Nephron (organoid): ENCODE data around the gene AIRE.

Source experiments
- H3K27ac Mint-ChIP-seq, 3 experiments: 2 replicates each; pipeline ENCODE4 v1.8.0; 2020; ENCODE audit warnings: mixed read lengths in 3 of 3, mild to moderate bottlenecking in 2 of 3, moderate library complexity in 1 of 3
- H3K27me3 Mint-ChIP-seq: 2 replicates; pipeline ENCODE4 v1.8.0; 2021; ENCODE audit warnings: low read depth, mild to moderate bottlenecking, moderate library complexity, mixed read lengths
- H3K36me3 Mint-ChIP-seq: 2 replicates; pipeline ENCODE4 v1.8.0; 2020; ENCODE audit warnings: low read depth, mixed read lengths
- H3K4me1 Mint-ChIP-seq: 2 replicates; pipeline ENCODE4 v1.8.0; 2020; ENCODE audit warnings: mixed read lengths
- H3K4me3 Mint-ChIP-seq, 3 experiments: 2 replicates each; pipeline ENCODE4 v1.8.0; 2020; ENCODE audit warnings: mild to moderate bottlenecking in 3 of 3, mixed read lengths in 3 of 3, moderate library complexity in 2 of 3
- H3K9me3 Mint-ChIP-seq: 2 replicates; pipeline ENCODE4 v1.8.0; 2020; ENCODE audit warnings: mixed read lengths
- TF ChIP-seq, protein P1 (sequence below), 3 experiments: fragments of 200-600 bp; sonication (generic); IDR thresholded peaks; one replicate each; pipeline ENCODE4 v1.5.0; 2021; ENCODE audit warnings: antibody characterized with exemption in 3 of 3; ENCODE audit not compliant: unreplicated experiment in 3 of 3

The AIRE gene

DNA sequence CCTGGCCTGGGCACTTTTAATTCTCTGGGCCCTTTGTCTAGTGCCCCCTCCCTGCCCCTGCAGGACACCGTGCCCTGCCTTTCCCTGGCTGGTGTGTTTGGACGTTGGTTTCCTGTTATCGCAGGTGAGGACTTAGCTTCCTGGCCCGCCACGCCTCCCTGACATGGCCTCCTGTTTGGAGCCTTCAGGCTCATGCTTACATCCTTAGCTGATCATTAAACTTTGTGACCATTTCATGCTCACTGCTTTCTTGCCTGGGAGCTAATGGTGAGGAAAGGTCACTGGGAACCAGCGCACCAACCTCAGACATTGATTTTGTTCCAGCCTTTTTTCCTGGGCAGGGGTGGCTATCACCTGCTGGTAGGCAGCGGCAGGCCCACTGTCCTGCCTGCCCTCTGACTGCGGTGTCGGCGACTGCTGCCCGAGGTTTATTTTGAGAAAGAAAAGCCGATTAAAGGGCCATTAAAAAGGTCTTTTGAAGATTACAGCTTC lies 17.9 kb downstream of the AIRE start:
- H3K9me3 Mint-ChIP-seq: no peaks in the 10 kb centered on the region
- H3K4me1 Mint-ChIP-seq: peaks cover 33% of the 10 kb centered on the region
- H3K27me3 Mint-ChIP-seq: no peaks in the 10 kb centered on the region
- no peaks in the 10 kb centered on the region for H3K36me3 Mint-ChIP-seq
- H3K4me3 Mint-ChIP-seq: peak overlapping the region; percentile 81 to 85 (median 82)
- TF ChIP-seq, protein P1, sequence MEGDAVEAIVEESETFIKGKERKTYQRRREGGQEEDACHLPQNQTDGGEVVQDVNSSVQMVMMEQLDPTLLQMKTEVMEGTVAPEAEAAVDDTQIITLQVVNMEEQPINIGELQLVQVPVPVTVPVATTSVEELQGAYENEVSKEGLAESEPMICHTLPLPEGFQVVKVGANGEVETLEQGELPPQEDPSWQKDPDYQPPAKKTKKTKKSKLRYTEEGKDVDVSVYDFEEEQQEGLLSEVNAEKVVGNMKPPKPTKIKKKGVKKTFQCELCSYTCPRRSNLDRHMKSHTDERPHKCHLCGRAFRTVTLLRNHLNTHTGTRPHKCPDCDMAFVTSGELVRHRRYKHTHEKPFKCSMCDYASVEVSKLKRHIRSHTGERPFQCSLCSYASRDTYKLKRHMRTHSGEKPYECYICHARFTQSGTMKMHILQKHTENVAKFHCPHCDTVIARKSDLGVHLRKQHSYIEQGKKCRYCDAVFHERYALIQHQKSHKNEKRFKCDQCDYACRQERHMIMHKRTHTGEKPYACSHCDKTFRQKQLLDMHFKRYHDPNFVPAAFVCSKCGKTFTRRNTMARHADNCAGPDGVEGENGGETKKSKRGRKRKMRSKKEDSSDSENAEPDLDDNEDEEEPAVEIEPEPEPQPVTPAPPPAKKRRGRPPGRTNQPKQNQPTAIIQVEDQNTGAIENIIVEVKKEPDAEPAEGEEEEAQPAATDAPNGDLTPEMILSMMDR (IDR thresholded peaks at IDR 0.05; ENCODE audit: unreplicated experiment in 3 of 3): no peak
- H3K27ac Mint-ChIP-seq: peak overlapping the region; percentile 93 to 99 (median 98)

DNA sequence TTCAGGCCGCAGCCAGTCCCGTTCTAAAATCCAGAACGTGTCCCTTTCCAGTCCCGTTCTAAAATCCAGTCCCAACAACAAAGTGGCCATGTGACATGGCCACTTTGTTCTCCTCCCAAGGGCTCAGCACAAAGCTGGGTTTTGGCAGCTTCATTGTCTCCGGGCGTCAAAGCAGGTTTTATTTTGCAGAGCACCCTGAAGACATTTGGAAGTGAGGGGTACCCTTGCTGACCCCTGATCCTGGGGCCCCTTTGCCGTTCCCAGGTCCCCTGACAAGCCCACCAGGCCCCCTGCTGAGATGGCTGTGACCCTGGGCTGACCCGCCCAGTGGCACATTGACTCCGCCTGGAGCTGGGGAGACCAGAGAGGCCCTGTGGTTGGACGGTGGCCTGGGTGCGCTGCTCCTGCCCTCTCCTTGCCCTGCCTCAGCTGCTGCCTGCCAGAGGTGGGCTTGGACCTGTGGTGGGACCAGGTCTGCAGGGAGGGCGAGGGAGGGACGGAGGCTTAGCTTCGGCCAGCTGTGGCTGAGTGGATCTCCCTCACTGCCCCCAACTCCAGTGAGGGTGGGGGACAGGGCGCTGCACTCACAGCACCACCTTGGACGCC lies 18.4 kb downstream of the AIRE start:
- H3K27ac Mint-ChIP-seq: peak overlapping the region; percentile 93 to 99 (median 98)
- no peaks in the 10 kb centered on the region for H3K36me3 Mint-ChIP-seq
- H3K4me1 Mint-ChIP-seq: peaks cover 32% of the 10 kb centered on the region
- H3K9me3 Mint-ChIP-seq: no peaks in the 10 kb centered on the region
- no peaks in the 10 kb centered on the region for H3K27me3 Mint-ChIP-seq
- H3K4me3 Mint-ChIP-seq: peak overlapping the region in 2 of 3 experiments; percentile 82 to 85
- TF ChIP-seq, protein P1 (IDR thresholded peaks at IDR 0.05; ENCODE audit: unreplicated experiment in 3 of 3): no peak

DNA sequence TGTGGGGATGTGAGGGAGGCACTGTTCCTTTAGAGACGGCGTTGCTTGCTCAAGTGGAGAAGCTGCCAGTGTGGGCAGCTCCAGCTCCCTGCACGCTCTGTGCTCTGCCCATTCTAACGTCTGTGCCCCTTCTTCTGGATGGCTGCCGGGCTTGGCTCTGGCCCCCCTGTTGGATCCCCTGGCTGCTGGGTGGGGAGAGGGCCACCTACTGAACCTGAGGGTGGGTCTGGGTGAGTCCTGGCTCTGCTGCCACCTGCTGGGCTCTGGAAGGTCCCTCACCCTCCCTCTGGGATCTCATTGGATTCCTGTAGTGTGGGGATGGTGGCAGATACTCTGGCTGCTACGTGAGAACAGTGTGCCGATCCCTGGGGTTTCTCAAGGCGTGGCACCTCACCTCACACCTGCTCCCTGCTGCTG lies 19.2 kb downstream of the AIRE start:
- TF ChIP-seq, protein P1 (IDR thresholded peaks at IDR 0.05; ENCODE audit: unreplicated experiment in 3 of 3): peak; percentile 64 to 71 (median 65)
- Mint-ChIP-seq H3K27me3 (no peaks in the 10 kb centered on the region), H3K4me1 (peaks cover 29% of the 10 kb centered on the region), H3K36me3 (no peaks in the 10 kb centered on the region), H3K4me3 (peak overlapping the region; percentile 64 to 72 (median 71)), H3K27ac (peak overlapping the region; percentile 72 to 98 (median 74)), H3K9me3 (no peaks in the 10 kb centered on the region)

DNA sequence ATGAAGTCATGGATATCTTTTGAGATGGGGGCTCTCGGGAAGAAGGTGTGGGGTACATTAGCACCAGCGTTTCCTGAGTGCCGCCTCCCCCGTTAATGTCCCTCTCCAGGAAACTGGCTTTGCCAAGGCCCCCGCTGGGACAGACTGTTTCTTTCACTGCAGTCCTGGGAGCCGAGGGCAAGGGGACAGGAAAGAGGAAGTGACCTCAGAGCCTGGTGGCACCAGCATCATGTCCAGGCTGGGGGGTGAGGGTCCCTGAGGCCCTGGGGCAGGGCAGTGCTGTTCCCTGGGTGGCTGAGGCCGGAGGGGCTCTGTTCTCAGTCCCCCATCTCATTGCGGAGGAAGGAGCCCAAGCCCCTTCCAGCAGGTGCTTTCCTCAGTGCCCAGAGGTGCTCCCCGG lies 20.0 kb downstream of the AIRE start:
- H3K9me3 Mint-ChIP-seq: no peaks in the 10 kb centered on the region
- no peaks in the 10 kb centered on the region for H3K36me3 Mint-ChIP-seq
- no peak overlapping the region for H3K4me3 Mint-ChIP-seq
- no peaks in the 10 kb centered on the region for H3K27me3 Mint-ChIP-seq
- TF ChIP-seq, protein P1 (IDR thresholded peaks at IDR 0.05; ENCODE audit: unreplicated experiment in 3 of 3): no peak
- no peak overlapping the region for H3K27ac Mint-ChIP-seq
- peaks cover 29% of the 10 kb centered on the region for H3K4me1 Mint-ChIP-seq

DNA sequence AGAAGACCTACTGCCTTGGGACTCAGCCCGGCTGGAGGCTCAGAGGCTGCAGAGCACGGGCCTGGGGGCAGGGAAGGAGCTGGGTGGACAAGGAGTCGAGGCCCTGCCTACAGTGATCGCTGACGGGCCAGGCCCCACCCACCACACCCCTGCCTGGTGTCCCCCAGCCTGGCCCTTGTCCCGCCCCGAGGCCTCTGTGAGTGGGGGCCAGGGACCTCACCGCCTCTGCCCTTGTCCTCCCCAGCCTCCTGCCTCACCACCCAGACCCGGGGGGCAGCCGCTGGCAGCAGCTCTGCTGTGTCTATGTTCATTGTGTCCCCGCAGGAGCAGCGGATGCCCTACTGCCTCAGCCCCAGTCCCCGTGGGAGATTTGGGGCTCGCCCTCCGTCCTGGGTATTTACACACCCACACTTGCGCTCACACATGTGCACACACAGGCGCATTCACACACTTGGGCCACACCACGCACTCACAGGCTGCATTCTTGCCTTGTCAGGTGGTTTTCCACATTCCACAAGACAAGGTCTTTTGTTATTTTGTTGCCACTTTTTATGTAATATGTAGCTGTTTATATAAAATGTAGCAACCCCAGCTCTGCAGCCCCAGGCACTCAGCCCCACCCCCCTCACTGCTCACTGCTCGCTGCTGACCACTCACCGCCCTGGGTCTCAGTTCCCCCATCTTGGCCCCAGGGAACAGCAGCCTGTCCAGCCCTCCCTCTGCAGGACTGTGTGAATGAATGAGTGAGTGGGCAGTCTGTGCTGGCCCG lies 21.4 kb downstream of the AIRE start:
- TF ChIP-seq, protein P1 (IDR thresholded peaks at IDR 0.05; ENCODE audit: unreplicated experiment in 3 of 3): no peak

More for the DNA sequence above, 21.4 kb downstream of the AIRE start:
- H3K36me3 Mint-ChIP-seq: peaks cover 6% of the 10 kb centered on the region
- no peaks in the 10 kb centered on the region for H3K27me3 Mint-ChIP-seq
- peak overlapping the region in 2 of 3 experiments; percentile 25 to 68 for H3K4me3 Mint-ChIP-seq
- no peaks in the 10 kb centered on the region for H3K9me3 Mint-ChIP-seq
- H3K4me1 Mint-ChIP-seq: peaks cover 27% of the 10 kb centered on the region
- peak overlapping the region; percentile 81 to 93 (median 84) for H3K27ac Mint-ChIP-seq
